T-helper 1 cell treated with Interleukin-12 subunit alpha and Interleukin-12 subunit beta and Interleukin-4 antibody, amounts not matched to agents 30 μg/mL and 1 μg/mL, for 36 hours (primary cell): ENCODE results near the gene IL4I1.

Experiments
- H3K27ac Mint-ChIP-seq: one replicate; pipeline ENCODE4 v1.8.0; 2021; ENCODE audit warnings: mild to moderate bottlenecking, mixed read lengths
- H3K27me3 Mint-ChIP-seq: one replicate; pipeline ENCODE4 v1.8.0; 2021; ENCODE audit warnings: low read depth, mixed read lengths
- H3K36me3 Mint-ChIP-seq: one replicate; pipeline ENCODE4 v1.8.0; 2021; ENCODE audit warnings: low read depth, mixed read lengths
- H3K4me1 Mint-ChIP-seq: one replicate; pipeline ENCODE4 v1.8.0; 2021; ENCODE audit warnings: low read depth, mixed read lengths
- H3K4me3 Mint-ChIP-seq: one replicate; pipeline ENCODE4 v1.8.0; 2021; ENCODE audit warnings: mild to moderate bottlenecking, moderate library complexity, mixed read lengths
- H3K9me3 Mint-ChIP-seq: one replicate; pipeline ENCODE4 v1.8.0; 2021; ENCODE audit warnings: mixed read lengths

The IL4I1 gene

GRCh38 chr19:49852631-49853126, 44.0 kb downstream of the IL4I1 start:
- Mint-ChIP-seq H3K27me3 (peaks cover 6% of the 10 kb centered on the region), H3K27ac (peak overlapping the region; percentile 66), H3K9me3 (peaks cover 6% of the 10 kb centered on the region), H3K4me3 (peak overlapping the region; percentile 71), H3K4me1 (peaks cover 36% of the 10 kb centered on the region), H3K36me3 (peaks cover 7% of the 10 kb centered on the region)

- H3K9me3 Mint-ChIP-seq, result peaks cover 6% of the 10 kb centered on the region
- H3K27me3 Mint-ChIP-seq, result peaks cover 6% of the 10 kb centered on the region
- H3K36me3 Mint-ChIP-seq, result peaks cover 7% of the 10 kb centered on the region
- H3K4me1 Mint-ChIP-seq, result peaks cover 36% of the 10 kb centered on the region
- peak overlapping the region; percentile 71 for H3K4me3 Mint-ChIP-seq
- H3K27ac Mint-ChIP-seq, result peak overlapping the region; percentile 66
These were observed 45.0 kb downstream of the IL4I1 start for GRCh38 chr19:49851456-49852259.

- Mint-ChIP-seq H3K27ac (peak within 1 kb of the TSS; percentile 94), H3K9me3 (peaks cover 6% of the 10 kb centered on the region), H3K36me3 (peaks cover 7% of the 10 kb centered on the region), H3K4me3 (peak within 1 kb of the TSS; percentile 87), H3K4me1 (peaks cover 36% of the 10 kb centered on the region), H3K27me3 (peaks cover 6% of the 10 kb centered on the region)
These were observed 46.0 kb downstream of the IL4I1 start, which contains the start of gene PTOV1 for GRCh38 chr19:49850487-49851342. Gene PTOV1 (plus strand): TSS chr19:49851159.

- peak overlapping the region; percentile 94 for H3K27ac Mint-ChIP-seq
- H3K4me3 Mint-ChIP-seq, result peak overlapping the region; percentile 87
- H3K27me3 Mint-ChIP-seq, result peaks cover 6% of the 10 kb centered on the region
- peaks cover 7% of the 10 kb centered on the region for H3K36me3 Mint-ChIP-seq
- H3K9me3 Mint-ChIP-seq, result peaks cover 6% of the 10 kb centered on the region
- H3K4me1 Mint-ChIP-seq, result peaks cover 36% of the 10 kb centered on the region
These were observed 46.5 kb downstream of the IL4I1 start for GRCh38 chr19:49850221-49850486.

- Mint-ChIP-seq H3K9me3 (peaks cover 6% of the 10 kb centered on the region), H3K4me3 (peak overlapping the region; percentile 87), H3K36me3 (peaks cover 7% of the 10 kb centered on the region), H3K27ac (peak overlapping the region; percentile 94), H3K4me1 (peaks cover 36% of the 10 kb centered on the region), H3K27me3 (peaks cover 6% of the 10 kb centered on the region)
These were observed 47.1 kb downstream of the IL4I1 start for GRCh38 chr19:49849433-49850220.

- peak overlapping the region; percentile 78 for H3K4me3 Mint-ChIP-seq
- peaks cover 6% of the 10 kb centered on the region for H3K9me3 Mint-ChIP-seq
- H3K4me1 Mint-ChIP-seq, result peaks cover 36% of the 10 kb centered on the region
- H3K27me3 Mint-ChIP-seq, result peaks cover 6% of the 10 kb centered on the region
- peaks cover 7% of the 10 kb centered on the region for H3K36me3 Mint-ChIP-seq
- H3K27ac Mint-ChIP-seq, result peak overlapping the region; percentile 59
These were observed 47.7 kb downstream of the IL4I1 start for GRCh38 chr19:49848938-49849337.

GRCh38 chr19:49847731-49848696, 48.7 kb downstream of the IL4I1 start:
- Mint-ChIP-seq H3K36me3 (peaks cover 7% of the 10 kb centered on the region), H3K4me1 (peaks cover 32% of the 10 kb centered on the region), H3K4me3 (no peak overlapping the region), H3K27ac (peak overlapping the region; percentile 14), H3K9me3 (peaks cover 6% of the 10 kb centered on the region), H3K27me3 (peaks cover 6% of the 10 kb centered on the region)

- H3K4me1 Mint-ChIP-seq, result peaks cover 20% of the 10 kb centered on the region
These were observed 50.3 kb downstream of the IL4I1 start for GRCh38 chr19:49846408-49846807.

GRCh38 chr19:49845414-49845813, 51.3 kb downstream of the IL4I1 start:
- Mint-ChIP-seq H3K4me1 (peaks cover 20% of the 10 kb centered on the region), H3K4me3 (no peak overlapping the region), H3K27ac (no peak overlapping the region), H3K27me3 (no peaks in the 10 kb centered on the region), H3K36me3 (peaks cover 7% of the 10 kb centered on the region), H3K9me3 (peaks cover 6% of the 10 kb centered on the region)

More at GRCh38 chr19:49846408-49846807, 50.3 kb downstream of the IL4I1 start:
- Mint-ChIP-seq H3K4me3 (no peak overlapping the region), H3K9me3 (peaks cover 6% of the 10 kb centered on the region), H3K27me3 (no peaks in the 10 kb centered on the region), H3K36me3 (peaks cover 7% of the 10 kb centered on the region), H3K27ac (no peak overlapping the region)

GRCh38 chr19:49844138-49845095, 52.3 kb downstream of the IL4I1 start:
- H3K27ac Mint-ChIP-seq, result no peak overlapping the region
- H3K4me1 Mint-ChIP-seq, result peaks cover 13% of the 10 kb centered on the region
- H3K4me3 Mint-ChIP-seq, result no peak overlapping the region
- H3K9me3 Mint-ChIP-seq, result peaks cover 3% of the 10 kb centered on the region
- no peaks in the 10 kb centered on the region for H3K27me3 Mint-ChIP-seq
- peaks cover 3% of the 10 kb centered on the region for H3K36me3 Mint-ChIP-seq

- H3K27me3 Mint-ChIP-seq, result no peaks in the 10 kb centered on the region
- no peak overlapping the region for H3K27ac Mint-ChIP-seq
- no peak overlapping the region for H3K4me3 Mint-ChIP-seq
- peaks cover 4% of the 10 kb centered on the region for H3K4me1 Mint-ChIP-seq
- H3K36me3 Mint-ChIP-seq, result peaks cover 10% of the 10 kb centered on the region
- H3K9me3 Mint-ChIP-seq, result no peaks in the 10 kb centered on the region
These were observed 53.4 kb downstream of the IL4I1 start for GRCh38 chr19:49843265-49843664.

- no peaks in the 10 kb centered on the region for H3K9me3 Mint-ChIP-seq
- H3K36me3 Mint-ChIP-seq, result peaks cover 14% of the 10 kb centered on the region
- no peak overlapping the region for H3K4me3 Mint-ChIP-seq
These were observed 55.9 kb downstream of the IL4I1 start for GRCh38 chr19:49840736-49841249.

More at GRCh38 chr19:49840736-49841249, 55.9 kb downstream of the IL4I1 start:
- no peaks in the 10 kb centered on the region for H3K27me3 Mint-ChIP-seq
- no peaks in the 10 kb centered on the region for H3K4me1 Mint-ChIP-seq
- H3K27ac Mint-ChIP-seq, result no peak overlapping the region
